HG02981 (cell line): ENCODE measurements around the gene MKRN2OS.
A peak's percentile ranks its signal among the peaks of the same experiment; 100 is the strongest.
"Not testable (repeated sequence)": the region's sequence is repeated elsewhere in the genome, so short reads cannot be mapped to it uniquely, and the experiment has no call there.

ENCODE experiments used
- ATAC-seq: cut with Tn5 transposase; IDR thresholded peaks from one replicate; pipeline ENCODE4 v1.9.1; 2021; ENCODE audit warnings: mild to moderate bottlenecking, moderate library complexity; ENCODE audit not compliant: unreplicated experiment

The MKRN2OS gene

GRCh38 chr3:12562451-12562850 is 17.2 kb upstream of the MKRN2OS start:
- ATAC-seq: no peak

- ATAC-seq: no peak
Observed at GRCh38 chr3:12561397-12561796, 16.1 kb upstream of the MKRN2OS start.

- ATAC-seq: peak; percentile 38
Observed at GRCh38 chr3:12560505-12561190, 15.3 kb upstream of the MKRN2OS start.

- ATAC-seq: no peak
Observed at GRCh38 chr3:12559520-12559919, 14.2 kb upstream of the MKRN2OS start.

GRCh38 chr3:12558706-12559105 is 13.4 kb upstream of the MKRN2OS start:
- no peak for ATAC-seq

GRCh38 chr3:12557473-12558100 is 12.3 kb upstream of the MKRN2OS start:
- ATAC-seq: no peak

- ATAC-seq: peak; percentile 75
Observed at GRCh38 chr3:12556690-12557472, 11.6 kb upstream of the MKRN2OS start, which contains the start of gene MKRN2. Gene MKRN2 (plus strand): TSS chr3:12557087. CDS start chr3:12557151, 64 bp downstream.

GRCh38 chr3:12556314-12556689 is 11.0 kb upstream of the MKRN2OS start:
- no peak for ATAC-seq

- ATAC-seq: no peak
Observed at GRCh38 chr3:12553921-12554391, 8.7 kb upstream of the MKRN2OS start.

GRCh38 chr3:12549971-12550760 is 4.9 kb upstream of the MKRN2OS start:
- ATAC-seq: no peak

GRCh38 chr3:12544652-12545472 is 437 bp downstream of the MKRN2OS start:
- no peak for ATAC-seq

- ATAC-seq: not testable (repeated sequence)
Observed at GRCh38 chr3:12543497-12543896, 1.8 kb downstream of the MKRN2OS start.

- no peak for ATAC-seq
Observed at GRCh38 chr3:12541625-12542024, 3.7 kb downstream of the MKRN2OS start.

- ATAC-seq: no peak
Observed at GRCh38 chr3:12536423-12536822, 8.9 kb downstream of the MKRN2OS start.

GRCh38 chr3:12532182-12532581 is 13.1 kb downstream of the MKRN2OS start:
- no peak for ATAC-seq

- no peak for ATAC-seq
Observed at GRCh38 chr3:12527757-12528143, 17.5 kb downstream of the MKRN2OS start.

- ATAC-seq: no peak
Observed at GRCh38 chr3:12522721-12523120, 22.6 kb downstream of the MKRN2OS start.

- no peak for ATAC-seq
Observed at GRCh38 chr3:12521010-12521409, 24.3 kb downstream of the MKRN2OS start.

GRCh38 chr3:12518261-12519028 is 26.9 kb downstream of the MKRN2OS start:
- ATAC-seq: no peak
